Loucy (cell line): ENCODE results near the gene RAPGEF2.
A peak's percentile ranks its signal among the peaks of the same experiment; 100 is the strongest.

Experiments
- H2AFZ ChIP-seq: fragments of 200-600 bp; sonication (generic); 2 replicates; pipeline ENCODE4 v1.6.0; 2016; ENCODE audit warnings: antibody characterized with exemption, mild to moderate bottlenecking, low read length, moderate library complexity
- H3F3A ChIP-seq: fragments of 200-600 bp; 2 replicates; pipeline ENCODE4 v1.6.0; 2016; ENCODE audit warnings: antibody characterized with exemption, low read depth, mild to moderate bottlenecking
- H3K27me3 ChIP-seq: fragments of 200-600 bp; sonication (generic); 2 replicates; pipeline ENCODE4 v1.6.1; 2014; ENCODE audit warnings: low read length, mild to moderate bottlenecking; ENCODE audit not compliant: insufficient read depth, poor library complexity, severe bottlenecking
- H3K36me3 ChIP-seq: fragments of 200-600 bp; sonication (generic); 2 replicates; pipeline ENCODE4 v1.6.1; 2016; ENCODE audit warnings: low read length; ENCODE audit not compliant: insufficient read depth
- H3K4me1 ChIP-seq: fragments of 200-600 bp; sonication (generic); 2 replicates; pipeline ENCODE4 v1.5.1; 2014; ENCODE audit warnings: low read length, mild to moderate bottlenecking; ENCODE audit not compliant: insufficient read depth, poor library complexity, severe bottlenecking
- H3K4me2 ChIP-seq: fragments of 200-600 bp; sonication (generic); 2 replicates; pipeline ENCODE4 v1.6.0; 2014; ENCODE audit warnings: antibody characterized with exemption, low read length, low read depth, mild to moderate bottlenecking; ENCODE audit not compliant: poor library complexity, severe bottlenecking
- H3K4me3 ChIP-seq: fragments of 200-600 bp; sonication (generic); 2 replicates; pipeline ENCODE4 v1.5.1; 2014; ENCODE audit warnings: low read length, mild to moderate bottlenecking, mixed read lengths; ENCODE audit not compliant: poor library complexity, severe bottlenecking
- H3K79me2 ChIP-seq: fragments of 200-600 bp; sonication (generic); 2 replicates; pipeline ENCODE4 v1.6.1; 2014; ENCODE audit warnings: low read length; ENCODE audit not compliant: insufficient read depth
- H3K9ac ChIP-seq: fragments of 200-600 bp; sonication (generic); 2 replicates; pipeline ENCODE4 v1.6.0; 2014; ENCODE audit warnings: mild to moderate bottlenecking, low read depth, low read length, moderate library complexity; ENCODE audit not compliant: poor library complexity, severe bottlenecking
- H3K9me2 ChIP-seq: fragments of 200-600 bp; sonication (generic); replicated peaks from 2 replicates; pipeline ENCODE4 v1.6.1; 2016; ENCODE audit warnings: low read depth, low read length, mixed read lengths
- H3K9me3 ChIP-seq: fragments of 200-600 bp; sonication (generic); 2 replicates; pipeline ENCODE4 v1.6.1; 2014; ENCODE audit warnings: mild to moderate bottlenecking, antibody characterized with exemption, low read length, low read depth; ENCODE audit not compliant: insufficient read depth
- H4K20me1 ChIP-seq: fragments of 200-600 bp; sonication (generic); 2 replicates; pipeline ENCODE4 v1.6.0; 2014; ENCODE audit warnings: antibody characterized with exemption, low read length, mild to moderate bottlenecking; ENCODE audit not compliant: insufficient read depth, poor library complexity, severe bottlenecking
- CTCF ChIP-seq: fragments of 200-600 bp; sonication (generic); conservative IDR thresholded peaks from 2 replicates; pipeline ENCODE4 v1.5.1; 2014; ENCODE audit warnings: mild to moderate bottlenecking, antibody characterized with exemption, low read length
- EZH2phosphoT487 ChIP-seq: fragments of 200-600 bp; IDR thresholded peaks from 2 replicates; pipeline ENCODE4 v1.6.1; 2018; ENCODE audit warnings: antibody characterized with exemption, mild to moderate bottlenecking, moderate library complexity, borderline replicate concordance

Gene RAPGEF2

DNA sequence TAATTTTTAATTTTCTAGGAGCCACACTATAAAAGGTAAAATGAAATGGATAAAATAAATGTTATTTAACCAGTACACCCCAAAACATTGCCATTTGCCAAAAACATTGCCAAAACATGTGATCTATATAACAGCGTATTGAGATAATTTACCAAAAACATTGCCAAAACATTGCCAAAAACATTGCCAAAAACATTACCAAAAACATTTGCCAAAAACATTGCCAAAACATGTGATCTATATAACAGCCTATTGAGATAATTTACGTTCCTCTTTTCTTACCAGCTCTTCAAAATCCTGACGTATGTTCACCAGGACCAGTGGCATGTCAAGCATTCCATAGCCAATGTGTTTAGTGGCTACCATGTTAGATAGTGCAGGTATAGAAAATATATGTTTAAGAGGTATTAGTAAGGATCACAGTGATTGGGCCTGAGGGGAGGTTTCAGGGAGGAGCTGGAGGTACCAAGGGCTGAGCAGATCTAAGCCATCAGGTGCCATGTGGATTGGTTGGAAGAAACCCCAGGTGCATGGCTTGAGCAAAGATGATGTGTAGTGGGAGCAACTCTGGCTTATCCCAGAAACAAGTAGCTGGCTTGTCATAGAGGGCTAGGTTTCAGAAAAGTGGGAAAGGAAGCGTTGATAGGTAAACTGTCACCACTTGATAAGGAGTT, 42.6 kb downstream of the RAPGEF2 start:
- no peak overlapping the region for H3K9ac ChIP-seq
- no peak overlapping the region for H2AFZ ChIP-seq
- peaks cover 3% of the 10 kb centered on the region; the same call in 1 of the 2 replicates for H3F3A ChIP-seq
- H3K79me2 ChIP-seq, result peaks cover 96% of the 10 kb centered on the region
- TF ChIP-seq EZH2phosphoT487 (no peak), CTCF (no peak)
- peaks cover 35% of the 10 kb centered on the region for H3K4me1 ChIP-seq
- H3K36me3 ChIP-seq, result no peaks in the 10 kb centered on the region
- H3K27me3 ChIP-seq, result no peaks in the 10 kb centered on the region
- H4K20me1 ChIP-seq, result peaks cover 28% of the 10 kb centered on the region
- H3K4me3 ChIP-seq, result no peak overlapping the region
- H3K9me3 ChIP-seq, result no peaks in the 10 kb centered on the region
- H3K4me2 ChIP-seq, result no peak overlapping the region
- no peaks in the 10 kb centered on the region for H3K9me2 ChIP-seq

DNA sequence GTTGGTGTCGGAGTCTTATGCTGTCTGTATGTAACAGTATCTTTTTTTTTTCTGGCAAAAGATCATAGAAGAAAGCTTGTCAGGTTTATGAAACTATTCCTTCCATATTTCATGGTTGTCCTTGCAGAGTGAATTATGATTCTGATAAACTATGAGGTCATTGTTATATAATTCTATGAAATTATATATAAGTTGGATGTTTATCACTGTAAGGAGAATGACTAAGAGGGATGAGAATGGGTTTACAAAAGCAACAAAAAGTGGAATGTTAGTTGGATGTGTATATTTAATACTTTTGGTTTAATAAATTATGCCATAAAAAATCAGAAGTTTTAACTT, 43.1 kb downstream of the RAPGEF2 start:
- peaks cover 28% of the 10 kb centered on the region for H4K20me1 ChIP-seq
- no peaks in the 10 kb centered on the region for H3K36me3 ChIP-seq
- peaks cover 96% of the 10 kb centered on the region for H3K79me2 ChIP-seq
- no peaks in the 10 kb centered on the region for H3K9me3 ChIP-seq
- no peak overlapping the region for H3K4me2 ChIP-seq
- H2AFZ ChIP-seq, result no peak overlapping the region
- H3K9me2 ChIP-seq, result no peaks in the 10 kb centered on the region
- H3K4me1 ChIP-seq, result peaks cover 40% of the 10 kb centered on the region
- H3K9ac ChIP-seq, result no peak overlapping the region
- TF ChIP-seq CTCF, result no peak
- TF ChIP-seq EZH2phosphoT487, result no peak
- no peak overlapping the region for H3K4me3 ChIP-seq
- peaks cover 3% of the 10 kb centered on the region; the same call in 1 of the 2 replicates for H3F3A ChIP-seq
- H3K27me3 ChIP-seq, result no peaks in the 10 kb centered on the region

GRCh38 chr4:159146488-159146887, 43.6 kb downstream of the RAPGEF2 start:
- peaks cover 3% of the 10 kb centered on the region; the same call in 1 of the 2 replicates for H3F3A ChIP-seq
- H4K20me1 ChIP-seq, result peaks cover 28% of the 10 kb centered on the region
- peaks cover 45% of the 10 kb centered on the region for H3K4me1 ChIP-seq
- H2AFZ ChIP-seq, result no peak overlapping the region
- H3K4me3 ChIP-seq, result peak overlapping the region; percentile 16
- H3K9ac ChIP-seq, result no peak overlapping the region
- H3K4me2 ChIP-seq, result peak overlapping the region; percentile 50
- no peaks in the 10 kb centered on the region for H3K9me2 ChIP-seq
- no peaks in the 10 kb centered on the region for H3K36me3 ChIP-seq
- H3K79me2 ChIP-seq, result peaks cover 96% of the 10 kb centered on the region
- H3K27me3 ChIP-seq, result no peaks in the 10 kb centered on the region
- H3K9me3 ChIP-seq, result no peaks in the 10 kb centered on the region
- TF ChIP-seq CTCF (no peak), EZH2phosphoT487 (no peak)
